Peyer's patch (tissue), 4 donors: ENCODE measurements around the gene SNAP25. TPM values are rescaled to one million over a fixed set of nuclear protein-coding genes. Genes with fewer than 3 reads are reported as not detected.

Experiments
- DNase-seq, 3 donors: peaks; one replicate each; pipeline ENCODE4 v3.0.0-alpha.2; 2017 to 2019
- H3K27ac ChIP-seq, 4 donors: fragments of 200-600 bp; sonication (generic); one replicate each; pipeline ENCODE4 v1.5.1; 2016 to 2019
- H3K27me3 ChIP-seq, 2 donors: fragments of 200-600 bp; sonication (generic); one replicate each; pipeline ENCODE4 v1.5.1; 2019
- H3K36me3 ChIP-seq, 3 donors: fragments of 200-600 bp; sonication (generic); one replicate each; pipeline ENCODE4 v1.5.1; 2016 to 2019
- H3K4me1 ChIP-seq, 4 donors: fragments of 200-600 bp; sonication (generic); one replicate each; pipeline ENCODE4 v1.5.1; 2016 to 2019
- H3K4me3 ChIP-seq, 4 donors: fragments of 200-600 bp; sonication (generic); 1 replicate in 3 of 4; 2 replicates in 1 of 4; pipeline ENCODE4 v1.5.1; 2016 to 2019; ENCODE audit warnings: mild to moderate bottlenecking in 1 of 4
- H3K9me3 ChIP-seq, 4 donors: fragments of 200-600 bp; sonication (generic); one replicate each; pipeline ENCODE4 v1.5.1; 2016 to 2019; ENCODE audit warnings: mild to moderate bottlenecking in 1 of 4
- CTCF ChIP-seq, 6 experiments: fragments of 450-650 bp in 4 of 6; fragments of 200-600 bp in 2 of 6; sonication (generic) in 1 of 6; IDR thresholded peaks; one replicate each; pipeline ENCODE4 v1.5.1; 2017 to 2019; ENCODE audit warnings: antibody characterized with exemption in 6 of 6, mild to moderate bottlenecking in 3 of 6, moderate library complexity in 1 of 6
- POLR2A ChIP-seq, 2 donors: fragments of 450-650 bp; IDR thresholded peaks; one replicate each; pipeline ENCODE4 v1.5.1; 2017; ENCODE audit warnings: antibody characterized with exemption in 2 of 2, mild to moderate bottlenecking in 2 of 2, moderate library complexity in 2 of 2
- total RNA-seq, 4 donors: library from RNA; depleted of rRNA; stranded (reverse); fragments of >200 nt; gene quantifications; one replicate each; pipeline ENCODE4 v1.1.0, GENCODE V29; 2016

The SNAP25 gene
- total RNA-seq, 4 donors from 2014 or later, result 1.2 to 2.5 (median 1.6) TPM; not detected in 1

- Histone ChIP-seq H3K27ac (no peak overlapping the region), H3K4me3 (no peak overlapping the region), H3K27me3 (no peaks in the 10 kb centered on the region), H3K9me3 (no peaks in the 10 kb centered on the region), H3K36me3 (no peaks in the 10 kb centered on the region), H3K4me1 (no peaks in the 10 kb centered on the region)
- DNase-seq, result no peak
- TF ChIP-seq POLR2A (IDR thresholded peaks at IDR 0.05) (no peak), CTCF (IDR thresholded peaks at IDR 0.05) (no peak)
Observed at GRCh38 chr20:10242166-10242565, 23.5 kb downstream of the SNAP25 start.

DNA sequence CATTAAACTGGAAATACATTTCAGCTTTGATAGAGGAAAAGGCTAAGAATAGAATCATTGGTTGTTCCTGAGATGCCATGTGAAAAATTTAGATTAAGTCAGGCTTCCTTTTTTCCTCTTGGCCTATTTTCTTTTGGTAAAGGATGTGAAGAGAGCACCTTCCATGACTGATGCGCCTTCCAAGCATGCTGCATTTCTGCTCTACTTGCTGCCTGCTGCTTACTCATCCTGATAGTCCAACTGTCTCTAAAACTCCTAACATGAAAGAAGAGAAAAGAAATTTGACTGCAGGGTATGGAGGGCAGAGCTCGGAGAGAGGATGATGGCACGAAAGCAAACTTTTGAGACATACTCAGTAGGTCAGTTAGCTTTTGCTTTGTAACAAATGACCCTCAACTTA is 28.8 kb downstream of the SNAP25 start:
- TF ChIP-seq CTCF (IDR thresholded peaks at IDR 0.05) (no peak), POLR2A (IDR thresholded peaks at IDR 0.05) (no peak)
- H3K9me3 ChIP-seq, result no peaks in the 10 kb centered on the region
- no peak overlapping the region for H3K27ac ChIP-seq
- no peak for DNase-seq
- H3K4me3 ChIP-seq, result no peak overlapping the region
- H3K4me1 ChIP-seq, result no peaks in the 10 kb centered on the region
- no peaks in the 10 kb centered on the region for H3K36me3 ChIP-seq
- no peaks in the 10 kb centered on the region for H3K27me3 ChIP-seq

DNA sequence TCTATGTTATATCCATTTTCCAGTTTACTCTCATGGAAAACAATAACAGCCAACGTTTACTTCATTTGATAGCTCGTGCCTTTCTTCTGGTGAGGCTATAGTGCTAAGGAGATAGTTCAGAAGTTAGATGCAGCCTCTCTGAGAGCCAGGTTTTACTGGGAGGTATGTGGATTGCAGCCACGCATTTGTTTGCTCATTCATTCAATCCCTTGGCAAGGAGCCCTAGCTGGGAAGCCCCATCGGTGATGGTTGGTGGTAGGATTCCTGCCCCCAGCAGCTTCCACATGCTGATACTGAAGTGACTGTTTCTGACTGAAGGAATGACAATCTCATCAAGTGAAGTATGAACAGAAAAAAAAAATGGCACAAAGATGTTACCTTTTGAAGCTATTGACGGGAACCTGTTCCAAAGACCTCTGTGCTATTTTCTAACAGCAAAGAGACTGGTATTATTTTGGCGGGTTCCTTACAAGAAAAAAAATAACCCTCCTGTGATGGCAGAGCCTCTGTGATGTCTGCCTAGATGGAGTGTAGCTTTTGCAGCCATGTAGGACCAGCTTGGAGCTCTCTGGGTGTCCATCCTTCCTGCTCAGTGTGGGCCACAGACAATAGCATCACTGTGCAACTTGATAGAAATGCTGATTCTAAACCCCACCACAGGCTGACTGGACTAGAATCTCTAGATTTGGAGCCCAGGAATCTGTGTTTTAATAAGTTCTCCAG is 30.6 kb downstream of the SNAP25 start:
- Histone ChIP-seq H3K27ac (no peak overlapping the region), H3K4me1 (no peaks in the 10 kb centered on the region), H3K36me3 (no peaks in the 10 kb centered on the region), H3K4me3 (no peak overlapping the region), H3K9me3 (no peaks in the 10 kb centered on the region), H3K27me3 (no peaks in the 10 kb centered on the region)
- DNase-seq, result no peak
- TF ChIP-seq CTCF (IDR thresholded peaks at IDR 0.05), result no peak
- TF ChIP-seq POLR2A (IDR thresholded peaks at IDR 0.05), result no peak

DNA sequence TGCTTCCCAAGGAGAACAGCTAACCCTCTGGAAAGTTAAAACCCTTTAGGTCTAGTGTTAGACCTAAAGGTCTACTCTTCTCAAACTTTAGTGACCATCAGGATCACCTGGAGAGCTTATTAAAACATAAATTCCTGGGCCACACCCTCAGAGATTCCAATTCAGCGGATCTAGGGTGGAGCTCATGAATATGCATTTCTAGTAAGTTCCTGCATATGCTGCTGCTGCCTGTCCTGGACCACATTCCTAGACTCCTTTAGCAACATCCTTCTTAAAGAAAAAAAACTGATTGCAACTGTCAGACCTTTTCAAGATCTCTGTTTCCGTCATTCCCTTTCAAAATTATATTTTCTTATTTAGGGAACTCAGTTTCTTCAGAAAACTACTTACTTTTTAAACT is 31.2 kb downstream of the SNAP25 start:
- TF ChIP-seq POLR2A (IDR thresholded peaks at IDR 0.05), result no peak
- TF ChIP-seq CTCF (IDR thresholded peaks at IDR 0.05), result no peak
- no peak overlapping the region for H3K4me3 ChIP-seq
- no peaks in the 10 kb centered on the region for H3K9me3 ChIP-seq
- no peak for DNase-seq
- H3K36me3 ChIP-seq, result no peaks in the 10 kb centered on the region
- H3K4me1 ChIP-seq, result no peaks in the 10 kb centered on the region
- H3K27me3 ChIP-seq, result no peaks in the 10 kb centered on the region
- no peak overlapping the region for H3K27ac ChIP-seq

GRCh38 chr20:10250902-10251301 is 32.3 kb downstream of the SNAP25 start:
- TF ChIP-seq CTCF (IDR thresholded peaks at IDR 0.05) (no peak), POLR2A (IDR thresholded peaks at IDR 0.05) (no peak)
- DNase-seq, result no peak
- Histone ChIP-seq H3K9me3 (no peaks in the 10 kb centered on the region), H3K36me3 (no peaks in the 10 kb centered on the region), H3K27me3 (no peaks in the 10 kb centered on the region), H3K4me1 (no peaks in the 10 kb centered on the region), H3K27ac (no peak overlapping the region), H3K4me3 (no peak overlapping the region)

- Histone ChIP-seq H3K4me3 (no peak overlapping the region), H3K36me3 (no peaks in the 10 kb centered on the region), H3K27me3 (no peaks in the 10 kb centered on the region), H3K27ac (no peak overlapping the region), H3K9me3 (no peaks in the 10 kb centered on the region), H3K4me1 (no peaks in the 10 kb centered on the region)
- TF ChIP-seq POLR2A (IDR thresholded peaks at IDR 0.05) (no peak), CTCF (IDR thresholded peaks at IDR 0.05) (no peak)
- DNase-seq, result no peak
Observed at GRCh38 chr20:10253780-10254179, 35.1 kb downstream of the SNAP25 start.
